ENCODE data around the gene CFAP68. TPM values are rescaled to one million over a fixed set of nuclear protein-coding genes. Genes with fewer than 3 reads are reported as not detected.

Gene CFAP68
- total RNA-seq, 1 experiment from 2014 or later, result 49.6 TPM

DNA sequence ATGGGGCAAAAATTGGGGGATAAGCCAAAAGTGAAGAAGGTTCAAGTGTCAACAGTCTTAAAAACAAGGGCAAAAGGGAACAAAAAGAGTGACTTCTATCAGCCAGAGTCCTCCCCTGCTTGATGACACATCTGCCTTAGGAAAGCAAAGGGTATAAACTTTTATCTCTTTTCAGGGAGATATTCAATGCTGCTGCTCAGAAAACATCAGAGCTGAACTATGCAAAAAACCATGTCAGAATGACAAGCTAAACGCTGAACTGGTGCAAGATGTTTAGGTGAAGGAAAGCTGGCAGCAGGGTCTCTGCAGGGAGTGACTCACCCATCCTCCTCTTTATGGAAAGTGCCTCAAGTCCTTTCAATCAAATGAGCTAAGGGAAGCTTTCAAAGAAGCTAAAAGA lies 32.7 kb upstream of the CFAP68 start:
- H3K4me1 ChIP-seq (ENCODE audit: control insufficient read depth in 1 of 2, insufficient read depth in 2 of 2, low read length in 2 of 2), result no peaks in the 10 kb centered on the region
- no peak overlapping the region for H3K4me3 ChIP-seq (replicated peaks in 1 of 2; ENCODE audit: low read depth in 1 of 2, low read length in 2 of 2)
- intact Hi-C loops (cut with micrococcal nuclease), result no loop called here
- ChIA-PET CTCF (interaction anchor here (1.0 to 1.2 kb wide), 2 partner anchors 242 to 263 kb away, joined by 3 to 5 read pairs; no protein-coding TSS in a partner anchor), POLR2A (no interaction called here), RAD21 (ENCODE audit: low non-redundant PET in 1 of 2, low total read pairs in 2 of 2, uncharacterized antibody in 2 of 2, unreplicated experiment in 2 of 2) (no interaction called here)
- no peaks in the 10 kb centered on the region for H3K9me3 ChIP-seq (ENCODE audit: control insufficient read depth in 1 of 2, insufficient read depth in 1 of 2, low read depth in 1 of 2, low read length in 2 of 2)
- no peaks in the 10 kb centered on the region for H3K36me3 ChIP-seq (ENCODE audit: control insufficient read depth in 1 of 2, insufficient read depth in 2 of 2, low read length in 2 of 2)
- BruUV-seq (replicated peaks), result no TSS peak
- no peaks in the 10 kb centered on the region for H3K27me3 ChIP-seq (ENCODE audit: insufficient read depth, low read length)
- H3K27ac ChIP-seq (ENCODE audit: low read depth, low read length), result no peak overlapping the region
- ATAC-seq (no peak), DNase-seq (ENCODE audit: low read depth, low spot score) (no peak)
- no peak overlapping the region for H3K4me2 ChIP-seq (ENCODE audit: low read length)
- no peaks in the 10 kb centered on the region for H3K79me2 ChIP-seq (ENCODE audit: insufficient read depth, low read length)
- no peak overlapping the region for H3K9ac ChIP-seq (ENCODE audit: low read length)
- no peaks in the 10 kb centered on the region for H3K9me2 ChIP-seq (ENCODE audit: insufficient read depth)
- H4K20me1 ChIP-seq (ENCODE audit: insufficient read depth), result no peaks in the 10 kb centered on the region
- TF ChIP-seq CBX3 (IDR thresholded peaks at IDR 0.05; ENCODE audit: low read depth) (no peak), CTCF (IDR thresholded peaks at IDR 0.05 in 2 of 3, conservative IDR thresholded peaks at IDR 0.05 in 1 of 3; ENCODE audit: borderline replicate concordance in 1 of 3, insufficient read depth in 1 of 3, low read depth in 2 of 3, low read length in 2 of 3) (no peak), YY1 (IDR thresholded peaks at IDR 0.05; ENCODE audit: extremely low read depth, insufficient replicate concordance, low read depth, low read length) (no peak), SP1 (IDR thresholded peaks at IDR 0.05; ENCODE audit: low read depth) (no peak), RAD21 (IDR thresholded peaks at IDR 0.05; ENCODE audit: low read depth) (no peak), EGR1 (IDR thresholded peaks at IDR 0.05; ENCODE audit: low read depth) (no peak), SRF (IDR thresholded peaks at IDR 0.05; ENCODE audit: low read depth) (no peak), JUND (IDR thresholded peaks at IDR 0.05) (no peak), ZFX (IDR thresholded peaks at IDR 0.05) (no peak), ELF1 (IDR thresholded peaks at IDR 0.05; ENCODE audit: borderline replicate concordance, low read depth) (no peak)
- H2AFZ ChIP-seq (ENCODE audit: low read depth, low read length, poor library complexity, severe bottlenecking), result no peak overlapping the region

- Histone ChIP-seq H2AFZ (ENCODE audit: low read depth, low read length, poor library complexity, severe bottlenecking) (no peak overlapping the region), H3K27me3 (ENCODE audit: insufficient read depth, low read length) (no peaks in the 10 kb centered on the region), H3K36me3 (ENCODE audit: control insufficient read depth in 1 of 2, insufficient read depth in 2 of 2, low read length in 2 of 2) (no peaks in the 10 kb centered on the region), H4K20me1 (ENCODE audit: insufficient read depth) (no peaks in the 10 kb centered on the region), H3K4me2 (ENCODE audit: low read length) (no peak overlapping the region), H3K27ac (ENCODE audit: low read depth, low read length) (no peak overlapping the region), H3K4me3 (replicated peaks in 1 of 2; ENCODE audit: low read depth in 1 of 2, low read length in 2 of 2) (no peak overlapping the region), H3K79me2 (ENCODE audit: insufficient read depth, low read length) (no peaks in the 10 kb centered on the region), H3K9ac (ENCODE audit: low read length) (no peak overlapping the region), H3K9me2 (ENCODE audit: insufficient read depth) (no peaks in the 10 kb centered on the region), H3K9me3 (ENCODE audit: control insufficient read depth in 1 of 2, insufficient read depth in 1 of 2, low read depth in 1 of 2, low read length in 2 of 2) (no peaks in the 10 kb centered on the region), H3K4me1 (ENCODE audit: control insufficient read depth in 1 of 2, insufficient read depth in 2 of 2, low read length in 2 of 2) (no peaks in the 10 kb centered on the region)
- no peak for DNase-seq (ENCODE audit: low read depth, low spot score)
- CTCF ChIA-PET, result interaction anchor here (1.0 kb wide), 1 partner anchor 8 kb away, joined by 3 read pairs; no protein-coding TSS in a partner anchor
- intact Hi-C loops (cut with micrococcal nuclease), result no loop called here
- RAD21 ChIA-PET (ENCODE audit: low non-redundant PET in 1 of 2, low total read pairs in 2 of 2, uncharacterized antibody in 2 of 2, unreplicated experiment in 2 of 2), result no interaction called here
- ATAC-seq, result no peak
- no TSS peak for BruUV-seq (replicated peaks)
- POLR2A ChIA-PET, result no interaction called here
- TF ChIP-seq FOSL1 (IDR thresholded peaks at IDR 0.05; ENCODE audit: low read depth) (no peak), SRF (IDR thresholded peaks at IDR 0.05; ENCODE audit: low read depth) (no peak), RAD21 (IDR thresholded peaks at IDR 0.05; ENCODE audit: low read depth) (no peak), ELF1 (IDR thresholded peaks at IDR 0.05; ENCODE audit: borderline replicate concordance, low read depth) (no peak), EZH2 (IDR thresholded peaks at IDR 0.05) (no peak), POLR2A (IDR thresholded peaks at IDR 0.05; ENCODE audit: borderline replicate concordance, extremely low read depth, insufficient read depth, insufficient read length) (no peak), SIN3A (IDR thresholded peaks at IDR 0.05; ENCODE audit: low read depth) (no peak), SP1 (IDR thresholded peaks at IDR 0.05; ENCODE audit: low read depth) (no peak), ATF3 (IDR thresholded peaks at IDR 0.05) (no peak), TCF7L2 (IDR thresholded peaks at IDR 0.05; ENCODE audit: borderline replicate concordance, extremely low read depth, insufficient read depth, insufficient read length) (no peak), ZBTB33 (IDR thresholded peaks at IDR 0.05; ENCODE audit: extremely low read depth, insufficient replicate concordance, low read length) (no peak)
Measured at GRCh38 chr11:111849631-111850030, 29.7 kb upstream of the CFAP68 start.
